Gastrocnemius medialis (tissue), 4 donors: ENCODE measurements around the gene KCNIP3.

Experiments used
- POLR2A ChIP-seq, 2 donors: fragments of 450-650 bp; IDR thresholded peaks; one replicate each; pipeline ENCODE4 v1.6.1; 2017; ENCODE audit warnings: antibody characterized with exemption in 2 of 2, mild to moderate bottlenecking in 2 of 2, moderate library complexity in 2 of 2
- TF ChIP-seq, protein P1 (sequence below), 5 experiments: fragments of 450-650 bp in 3 of 5; fragments of 200-600 bp in 2 of 5; sonication (generic) in 2 of 5; IDR thresholded peaks in 4 of 5; conservative IDR thresholded peaks in 1 of 5; 1 replicate in 4 of 5; 2 replicates in 1 of 5; pipeline ENCODE4 v1.5.1; 2016 to 2019; ENCODE audit warnings: antibody characterized with exemption in 5 of 5, mild to moderate bottlenecking in 3 of 5, moderate library complexity in 3 of 5

DNA sequence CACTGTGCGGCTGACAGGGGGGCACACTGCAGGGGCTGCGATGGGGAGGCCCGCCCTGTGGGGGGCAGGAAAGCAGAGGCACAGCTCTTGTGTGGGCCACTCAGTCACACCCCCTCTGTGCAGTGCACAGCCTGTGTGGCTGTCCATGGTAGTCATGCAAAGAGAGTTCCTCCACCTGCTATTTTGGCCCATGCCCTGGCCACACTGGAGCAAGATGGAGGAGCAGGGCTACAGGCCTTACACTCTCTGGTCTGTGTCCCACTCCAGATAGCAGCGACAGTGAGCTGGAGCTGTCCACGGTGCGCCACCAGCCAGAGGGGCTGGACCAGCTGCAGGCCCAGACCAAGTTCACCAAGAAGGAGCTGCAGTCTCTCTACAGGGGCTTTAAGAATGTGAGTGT lies 76.9 kb downstream of the KCNIP3 start:
- no peak for TF ChIP-seq POLR2A (IDR thresholded peaks at IDR 0.05)
- TF ChIP-seq, protein P1, sequence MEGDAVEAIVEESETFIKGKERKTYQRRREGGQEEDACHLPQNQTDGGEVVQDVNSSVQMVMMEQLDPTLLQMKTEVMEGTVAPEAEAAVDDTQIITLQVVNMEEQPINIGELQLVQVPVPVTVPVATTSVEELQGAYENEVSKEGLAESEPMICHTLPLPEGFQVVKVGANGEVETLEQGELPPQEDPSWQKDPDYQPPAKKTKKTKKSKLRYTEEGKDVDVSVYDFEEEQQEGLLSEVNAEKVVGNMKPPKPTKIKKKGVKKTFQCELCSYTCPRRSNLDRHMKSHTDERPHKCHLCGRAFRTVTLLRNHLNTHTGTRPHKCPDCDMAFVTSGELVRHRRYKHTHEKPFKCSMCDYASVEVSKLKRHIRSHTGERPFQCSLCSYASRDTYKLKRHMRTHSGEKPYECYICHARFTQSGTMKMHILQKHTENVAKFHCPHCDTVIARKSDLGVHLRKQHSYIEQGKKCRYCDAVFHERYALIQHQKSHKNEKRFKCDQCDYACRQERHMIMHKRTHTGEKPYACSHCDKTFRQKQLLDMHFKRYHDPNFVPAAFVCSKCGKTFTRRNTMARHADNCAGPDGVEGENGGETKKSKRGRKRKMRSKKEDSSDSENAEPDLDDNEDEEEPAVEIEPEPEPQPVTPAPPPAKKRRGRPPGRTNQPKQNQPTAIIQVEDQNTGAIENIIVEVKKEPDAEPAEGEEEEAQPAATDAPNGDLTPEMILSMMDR (IDR thresholded peaks at IDR 0.05 in 4 of 5, conservative IDR thresholded peaks at IDR 0.05 in 1 of 5), result no peak
